HG03064 (cell line): ENCODE results near the gene LCE1E.

Source experiments
- ATAC-seq: cut with Tn5 transposase; IDR thresholded peaks from one replicate; pipeline ENCODE4 v1.9.1; 2021; ENCODE audit warnings: low read depth; ENCODE audit not compliant: unreplicated experiment

The LCE1E gene

GRCh38 chr1:152786077-152786476 is at the start of gene LCE1E:
LCE1E (plus strand) TSS chr1:152786257; CDS start chr1:152787300, 1,043 bp downstream.
- no peak for ATAC-seq

- ATAC-seq: no peak
These were observed 48.1 kb upstream of the LCE1E start for GRCh38 chr1:152737997-152738396.

GRCh38 chr1:152739841-152740240 is 46.2 kb upstream of the LCE1E start:
- ATAC-seq: no peak

GRCh38 chr1:152741656-152742055 is 44.4 kb upstream of the LCE1E start:
- no peak for ATAC-seq

GRCh38 chr1:152743371-152744145 is 42.5 kb upstream of the LCE1E start:
- no peak for ATAC-seq

- ATAC-seq: no peak
These were observed 40.8 kb upstream of the LCE1E start for GRCh38 chr1:152745289-152745704.

GRCh38 chr1:152745765-152746444 is 40.2 kb upstream of the LCE1E start:
- ATAC-seq: no peak

- no peak for ATAC-seq
These were observed 38.2 kb upstream of the LCE1E start for GRCh38 chr1:152747831-152748230.

GRCh38 chr1:152752225-152752624 is 33.8 kb upstream of the LCE1E start:
- no peak for ATAC-seq

GRCh38 chr1:152753586-152753985 is 32.5 kb upstream of the LCE1E start:
- no peak for ATAC-seq

GRCh38 chr1:152756872-152757271 is 29.2 kb upstream of the LCE1E start:
- ATAC-seq: no peak

- no peak for ATAC-seq
These were observed 28.3 kb upstream of the LCE1E start, which contains the start of gene KPRP for GRCh38 chr1:152757747-152758146. KPRP (plus strand) TSS chr1:152758025; CDS start chr1:152759589, 1,564 bp downstream.

GRCh38 chr1:152758636-152759035 is 27.4 kb upstream of the LCE1E start:
- no peak for ATAC-seq

- ATAC-seq: no peak
These were observed 26.4 kb upstream of the LCE1E start for GRCh38 chr1:152759453-152760173.

GRCh38 chr1:152760551-152761190 is 25.4 kb upstream of the LCE1E start:
- no peak for ATAC-seq

- ATAC-seq: no peak
These were observed 24.3 kb upstream of the LCE1E start for GRCh38 chr1:152761609-152762213.

GRCh38 chr1:152768847-152769533 is 17.1 kb upstream of the LCE1E start:
- no peak for ATAC-seq

- ATAC-seq: no peak
These were observed 15.6 kb upstream of the LCE1E start for GRCh38 chr1:152770411-152770810.

GRCh38 chr1:152774875-152775274 is 11.2 kb upstream of the LCE1E start, which contains the start of gene LCE1F:
LCE1F (plus strand) TSS chr1:152775140; CDS start chr1:152776372, 1,232 bp downstream.
- ATAC-seq: no peak

- ATAC-seq: no peak
These were observed 9.7 kb upstream of the LCE1E start for GRCh38 chr1:152776361-152776760.
